ENCODE data around the gene DIP2B.

The DIP2B gene

DNA sequence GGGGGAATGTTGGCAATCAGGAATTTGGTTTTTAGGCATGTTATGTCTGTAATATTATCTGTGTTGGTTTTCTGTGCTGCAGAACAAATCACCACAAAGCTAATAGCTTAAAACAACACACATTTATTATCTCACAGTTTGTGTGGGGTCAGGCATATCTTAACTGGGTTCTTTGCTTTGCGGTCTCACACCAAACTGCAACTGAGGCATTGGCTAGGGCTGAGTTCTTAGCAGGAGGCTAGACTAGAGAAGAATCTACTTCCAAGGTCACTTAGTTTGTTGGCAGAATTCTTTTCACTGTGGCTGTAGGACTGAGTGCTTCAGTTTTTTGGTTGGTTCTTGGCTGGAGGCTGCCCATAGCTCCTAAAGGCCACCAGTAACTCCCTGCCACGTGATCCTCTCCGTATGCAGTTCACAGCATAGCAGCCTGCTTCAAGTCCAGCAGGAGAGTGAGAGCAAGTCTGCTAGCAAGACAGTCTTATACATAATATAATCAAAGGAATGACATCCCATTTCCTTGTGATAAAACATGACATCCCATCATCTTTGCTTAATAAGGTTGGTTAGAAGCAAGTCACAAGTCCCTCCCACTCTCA is 280.7 kb downstream of the DIP2B start:
- TF ChIP-seq, protein P1, sequence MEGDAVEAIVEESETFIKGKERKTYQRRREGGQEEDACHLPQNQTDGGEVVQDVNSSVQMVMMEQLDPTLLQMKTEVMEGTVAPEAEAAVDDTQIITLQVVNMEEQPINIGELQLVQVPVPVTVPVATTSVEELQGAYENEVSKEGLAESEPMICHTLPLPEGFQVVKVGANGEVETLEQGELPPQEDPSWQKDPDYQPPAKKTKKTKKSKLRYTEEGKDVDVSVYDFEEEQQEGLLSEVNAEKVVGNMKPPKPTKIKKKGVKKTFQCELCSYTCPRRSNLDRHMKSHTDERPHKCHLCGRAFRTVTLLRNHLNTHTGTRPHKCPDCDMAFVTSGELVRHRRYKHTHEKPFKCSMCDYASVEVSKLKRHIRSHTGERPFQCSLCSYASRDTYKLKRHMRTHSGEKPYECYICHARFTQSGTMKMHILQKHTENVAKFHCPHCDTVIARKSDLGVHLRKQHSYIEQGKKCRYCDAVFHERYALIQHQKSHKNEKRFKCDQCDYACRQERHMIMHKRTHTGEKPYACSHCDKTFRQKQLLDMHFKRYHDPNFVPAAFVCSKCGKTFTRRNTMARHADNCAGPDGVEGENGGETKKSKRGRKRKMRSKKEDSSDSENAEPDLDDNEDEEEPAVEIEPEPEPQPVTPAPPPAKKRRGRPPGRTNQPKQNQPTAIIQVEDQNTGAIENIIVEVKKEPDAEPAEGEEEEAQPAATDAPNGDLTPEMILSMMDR (conservative IDR thresholded peaks at IDR 0.05; ENCODE audit: low read depth, low read length) = no peak
- Histone ChIP-seq H3K79me2 (ENCODE audit: insufficient read depth, low read depth) (0 out of 2 replicates have a peak, but pooled peaks cover 7% of the 10 kb centered on the region), H4K20me1 (ENCODE audit: insufficient read depth) (no peaks in the 10 kb centered on the region), H3K4me3 (IDR thresholded peaks at IDR 0.05; ENCODE audit: insufficient read depth, low read depth, low read length) (no peak overlapping the region), H3K9ac (no peak overlapping the region), H3K4me2 (no peak overlapping the region), H3K4me1 (ENCODE audit: low read depth, poor library complexity, severe bottlenecking) (no peaks in the 10 kb centered on the region), H2AFZ (ENCODE audit: low read depth) (no peak overlapping the region), H3K27ac (no peak overlapping the region), H3K36me3 (ENCODE audit: insufficient read depth) (peaks cover 3% of the 10 kb centered on the region; the same call in 1 of the 2 replicates), H3K27me3 (ENCODE audit: insufficient read depth, low read depth) (no peaks in the 10 kb centered on the region)

DNA sequence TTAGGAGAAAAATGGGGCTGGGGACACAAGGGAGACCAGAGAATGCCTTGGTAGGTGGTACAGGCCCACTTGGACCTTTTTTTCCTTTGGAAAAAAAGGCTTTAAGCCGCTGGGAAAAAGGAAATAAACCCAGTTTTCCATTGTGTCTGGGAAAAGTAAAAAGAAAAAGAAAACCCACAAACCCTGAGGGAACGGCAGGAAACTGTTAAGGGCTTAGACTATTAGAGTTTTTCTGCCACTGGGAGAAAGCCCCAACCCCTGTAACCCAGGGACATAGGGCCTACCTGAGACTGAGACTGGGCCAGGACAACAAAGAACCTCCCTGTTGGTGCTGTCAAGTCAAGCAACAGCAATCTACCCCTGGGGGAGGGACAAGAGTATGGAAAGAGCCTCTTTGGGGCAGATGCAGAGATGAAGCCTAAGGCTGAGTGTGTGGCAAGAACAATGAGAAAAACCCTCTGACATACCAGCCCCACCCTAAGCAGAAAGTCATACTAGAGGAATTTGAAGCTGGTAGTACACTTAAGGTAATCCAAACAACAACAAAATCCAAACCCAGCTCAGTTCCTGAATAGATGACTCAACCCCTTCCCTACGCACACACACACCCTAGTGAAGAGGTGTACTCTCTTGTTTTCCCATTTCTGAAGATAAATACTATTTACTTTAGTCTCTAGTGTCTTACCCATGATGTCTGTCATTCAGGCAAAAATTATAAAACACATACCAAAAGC is 281.9 kb downstream of the DIP2B start:
- TF ChIP-seq, protein P1 (conservative IDR thresholded peaks at IDR 0.05; ENCODE audit: low read depth, low read length) = no peak
- Histone ChIP-seq H3K9ac (no peak overlapping the region), H3K4me3 (IDR thresholded peaks at IDR 0.05; ENCODE audit: insufficient read depth, low read depth, low read length) (no peak overlapping the region), H3K79me2 (ENCODE audit: insufficient read depth, low read depth) (0 out of 2 replicates have a peak, but pooled peaks cover 7% of the 10 kb centered on the region), H3K4me1 (ENCODE audit: low read depth, poor library complexity, severe bottlenecking) (no peaks in the 10 kb centered on the region), H3K27ac (no peak overlapping the region), H2AFZ (ENCODE audit: low read depth) (no peak overlapping the region), H3K36me3 (ENCODE audit: insufficient read depth) (peaks cover 3% of the 10 kb centered on the region; the same call in 1 of the 2 replicates), H3K27me3 (ENCODE audit: insufficient read depth, low read depth) (no peaks in the 10 kb centered on the region), H4K20me1 (ENCODE audit: insufficient read depth) (no peaks in the 10 kb centered on the region), H3K4me2 (no peak overlapping the region)

DNA sequence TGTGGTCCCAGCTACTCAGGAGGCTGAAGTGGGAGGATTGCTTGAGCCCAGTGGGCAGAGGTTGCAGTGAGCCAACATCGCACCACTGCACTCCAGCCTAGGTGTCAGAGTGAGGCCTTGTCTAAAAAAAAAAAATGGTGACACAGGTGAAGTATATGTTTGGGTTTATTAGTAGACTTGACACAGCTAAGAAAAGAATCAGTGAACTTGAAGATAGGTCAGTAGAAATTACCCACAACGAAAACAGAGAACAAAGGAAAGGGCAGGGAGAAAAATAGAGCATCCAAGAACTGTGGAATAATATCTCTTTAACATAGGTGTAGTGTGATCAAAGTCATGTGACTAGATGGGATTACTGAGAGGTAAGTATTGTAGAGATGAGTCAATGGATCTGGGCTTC is 282.8 kb downstream of the DIP2B start:
- Histone ChIP-seq H3K4me3 (IDR thresholded peaks at IDR 0.05; ENCODE audit: insufficient read depth, low read depth, low read length) (no peak overlapping the region), H3K36me3 (ENCODE audit: insufficient read depth) (peaks cover 3% of the 10 kb centered on the region; the same call in 1 of the 2 replicates), H3K9ac (no peak overlapping the region), H4K20me1 (ENCODE audit: insufficient read depth) (no peaks in the 10 kb centered on the region), H2AFZ (ENCODE audit: low read depth) (no peak overlapping the region), H3K79me2 (ENCODE audit: insufficient read depth, low read depth) (0 out of 2 replicates have a peak, but pooled peaks cover 7% of the 10 kb centered on the region), H3K27ac (no peak overlapping the region), H3K4me2 (no peak overlapping the region), H3K4me1 (ENCODE audit: low read depth, poor library complexity, severe bottlenecking) (no peaks in the 10 kb centered on the region), H3K27me3 (ENCODE audit: insufficient read depth, low read depth) (no peaks in the 10 kb centered on the region)
- TF ChIP-seq, protein P1 (conservative IDR thresholded peaks at IDR 0.05; ENCODE audit: low read depth, low read length) = no peak

DNA sequence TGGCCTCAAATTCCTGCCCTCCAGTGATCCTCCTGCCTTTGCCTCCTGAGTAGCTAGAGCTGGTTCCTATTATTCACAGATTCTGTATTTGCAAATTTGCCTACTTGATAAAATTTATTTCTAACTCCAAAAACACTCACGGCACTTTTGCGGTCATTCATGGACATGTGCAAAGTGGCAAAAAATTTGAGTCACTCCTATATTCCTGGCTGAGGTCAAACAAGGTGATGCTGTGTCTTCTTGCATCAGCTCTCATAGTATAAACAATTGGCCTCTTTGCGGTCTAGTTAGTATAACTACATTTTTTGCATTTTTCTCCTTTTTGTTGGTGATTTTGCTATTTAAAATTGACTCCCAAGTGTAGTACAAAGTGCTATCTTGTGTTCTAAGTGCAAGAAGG is 283.8 kb downstream of the DIP2B start:
- 0 out of 2 replicates have a peak, but pooled peaks cover 7% of the 10 kb centered on the region for H3K79me2 ChIP-seq (ENCODE audit: insufficient read depth, low read depth)
- no peak overlapping the region for H3K27ac ChIP-seq
- no peaks in the 10 kb centered on the region for H3K4me1 ChIP-seq (ENCODE audit: low read depth, poor library complexity, severe bottlenecking)

More for the DNA sequence above, 283.8 kb downstream of the DIP2B start:
- TF ChIP-seq, protein P1 (conservative IDR thresholded peaks at IDR 0.05; ENCODE audit: low read depth, low read length) = no peak
- no peaks in the 10 kb centered on the region for H3K27me3 ChIP-seq (ENCODE audit: insufficient read depth, low read depth)
- H2AFZ ChIP-seq (ENCODE audit: low read depth) = no peak overlapping the region
- no peaks in the 10 kb centered on the region for H4K20me1 ChIP-seq (ENCODE audit: insufficient read depth)
- no peak overlapping the region for H3K9ac ChIP-seq
- H3K4me2 ChIP-seq = no peak overlapping the region
- H3K4me3 ChIP-seq (IDR thresholded peaks at IDR 0.05; ENCODE audit: insufficient read depth, low read depth, low read length) = no peak overlapping the region
- H3K36me3 ChIP-seq (ENCODE audit: insufficient read depth) = peaks cover 3% of the 10 kb centered on the region; the same call in 1 of the 2 replicates

Data from KMS-11 (cell line).